IPS-15b (cell line): Measurements from ENCODE around the gene MKRN2.

Experiments used
- H3K27me3 ChIP-seq: one replicate; pipeline ENCODE4 v1.6.1; 2013; ENCODE audit warnings: low read length; ENCODE audit not compliant: control insufficient read depth, insufficient read depth
- H3K36me3 ChIP-seq: one replicate; pipeline ENCODE4 v1.6.1; 2013; ENCODE audit warnings: low read length; ENCODE audit not compliant: control insufficient read depth, insufficient read depth
- H3K4me1 ChIP-seq: one replicate; pipeline ENCODE4 v1.6.1; 2013; ENCODE audit warnings: mild to moderate bottlenecking, low read length; ENCODE audit not compliant: control insufficient read depth, insufficient read depth
- H3K4me3 ChIP-seq: one replicate; pipeline ENCODE4 v1.5.1; 2013; ENCODE audit warnings: low read depth, low read length
- H3K9ac ChIP-seq: one replicate; pipeline ENCODE4 v1.6.1; 2013; ENCODE audit warnings: low read depth, mild to moderate bottlenecking, low read length
- H3K9me3 ChIP-seq: one replicate; pipeline ENCODE4 v1.6.1; 2013; ENCODE audit warnings: mild to moderate bottlenecking, low read length; ENCODE audit not compliant: control insufficient read depth, insufficient read depth

MKRN2 gene

DNA sequence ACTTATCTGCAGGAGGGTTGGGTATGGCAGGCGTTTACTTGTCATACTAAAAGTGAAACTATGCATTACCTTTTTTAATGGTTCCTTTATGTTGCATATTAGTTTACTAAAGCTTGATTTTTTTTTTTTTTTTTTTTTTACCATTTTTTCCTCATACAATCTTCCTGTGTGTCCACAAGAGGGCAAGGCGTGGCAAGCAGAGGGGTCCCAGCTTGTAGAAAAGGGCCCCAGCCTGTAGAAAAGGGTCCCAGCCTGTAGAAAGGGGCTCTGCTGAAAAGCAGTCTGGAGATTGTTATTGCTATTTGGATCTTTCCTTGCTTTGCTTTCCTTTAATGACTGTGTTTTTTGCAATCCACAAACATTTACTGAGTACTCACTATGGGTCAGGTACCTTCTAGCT is 21.9 kb downstream of the MKRN2 start:
- no peaks in the 10 kb centered on the region for H3K27me3 ChIP-seq
- H3K4me3 ChIP-seq = no peak overlapping the region
- H3K36me3 ChIP-seq = peaks cover 37% of the 10 kb centered on the region
- no peaks in the 10 kb centered on the region for H3K9me3 ChIP-seq
- H3K9ac ChIP-seq = no peak overlapping the region
- no peaks in the 10 kb centered on the region for H3K4me1 ChIP-seq

DNA sequence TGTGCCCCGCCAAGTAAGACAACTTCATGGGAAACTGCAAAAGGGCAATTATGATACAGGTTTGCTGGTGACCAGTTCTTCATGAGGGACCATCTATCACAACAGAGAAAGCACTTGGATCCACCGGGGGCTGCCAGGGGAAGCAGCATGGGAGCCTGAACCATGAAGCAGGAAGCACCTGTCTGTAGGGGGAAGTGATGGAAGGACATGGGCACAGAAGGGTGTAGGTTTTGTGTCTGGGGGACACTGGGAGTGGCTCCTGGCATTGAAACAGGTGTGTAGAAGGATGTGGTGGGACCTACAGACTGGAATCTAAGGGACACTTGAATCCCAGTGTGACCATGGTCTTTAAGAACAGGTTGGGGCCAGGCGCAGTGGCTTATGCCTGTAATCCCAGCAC is 22.6 kb downstream of the MKRN2 start:
- Histone ChIP-seq H3K36me3 (peaks cover 38% of the 10 kb centered on the region), H3K9ac (no peak overlapping the region), H3K4me3 (no peak overlapping the region), H3K27me3 (no peaks in the 10 kb centered on the region), H3K9me3 (no peaks in the 10 kb centered on the region), H3K4me1 (no peaks in the 10 kb centered on the region)

DNA sequence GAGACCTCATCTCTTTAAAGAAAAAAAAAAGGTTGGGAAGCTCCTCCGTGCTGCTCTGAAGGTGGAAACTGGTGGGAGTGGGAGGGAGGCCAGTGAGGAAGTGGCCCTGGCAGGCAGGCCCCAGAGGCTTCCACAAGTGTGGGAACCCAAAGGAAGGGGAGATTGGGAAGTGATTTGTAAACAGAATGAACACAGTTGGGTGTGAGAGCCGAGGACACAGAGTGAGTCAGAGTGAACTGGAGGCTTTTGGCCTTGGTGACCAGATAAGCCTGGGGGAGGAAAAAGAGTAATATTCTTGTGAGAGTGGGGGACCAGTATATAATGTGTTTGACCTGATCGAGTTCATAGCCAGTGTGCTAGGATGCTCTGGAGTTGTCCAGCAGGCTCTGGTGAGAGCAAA is 23.0 kb downstream of the MKRN2 start:
- H3K4me3 ChIP-seq = no peak overlapping the region
- no peaks in the 10 kb centered on the region for H3K9me3 ChIP-seq
- peaks cover 38% of the 10 kb centered on the region for H3K36me3 ChIP-seq
- no peak overlapping the region for H3K9ac ChIP-seq
- no peaks in the 10 kb centered on the region for H3K4me1 ChIP-seq
- H3K27me3 ChIP-seq = no peaks in the 10 kb centered on the region

DNA sequence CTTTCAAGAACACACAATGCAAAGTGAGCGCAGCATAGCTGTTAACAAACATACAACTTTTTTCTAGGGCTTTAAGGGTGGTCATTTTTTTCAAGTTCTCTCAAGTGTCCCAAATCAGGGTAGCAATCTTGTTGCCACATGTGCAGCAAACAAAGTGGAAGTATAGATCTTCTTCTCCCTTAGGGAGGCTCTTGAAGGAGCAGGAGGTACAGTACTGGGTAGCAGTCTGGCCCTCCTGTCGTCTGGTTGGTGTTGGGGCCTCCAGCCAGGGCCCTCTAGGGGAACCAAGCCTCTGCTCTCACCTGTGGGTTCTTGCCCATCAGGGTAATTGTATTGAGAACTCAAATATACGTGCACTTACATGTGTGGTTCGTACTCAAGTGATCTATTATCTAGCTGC is 25.8 kb downstream of the MKRN2 start:
- Histone ChIP-seq H3K4me1 (no peaks in the 10 kb centered on the region), H3K9me3 (no peaks in the 10 kb centered on the region), H3K27me3 (no peaks in the 10 kb centered on the region), H3K9ac (no peak overlapping the region), H3K36me3 (peaks cover 35% of the 10 kb centered on the region), H3K4me3 (no peak overlapping the region)

DNA sequence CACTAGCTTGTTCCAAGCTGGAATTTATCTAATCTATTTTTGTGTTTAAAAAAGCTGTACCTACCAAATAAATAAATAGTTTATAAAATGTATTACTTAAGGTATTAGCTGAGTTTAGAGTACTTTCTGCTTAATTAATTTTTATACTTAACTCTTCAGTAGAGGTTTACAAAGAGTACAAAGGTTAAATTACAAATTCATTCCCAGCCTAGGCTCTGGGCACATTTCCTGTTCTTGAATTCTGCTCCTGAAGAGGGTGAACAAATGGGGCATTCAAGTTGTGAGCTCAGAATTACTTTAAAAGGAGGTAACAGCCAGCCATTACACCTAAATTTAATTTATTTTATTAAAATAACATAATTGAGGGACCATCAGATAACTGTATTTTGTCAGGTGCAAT is 26.4 kb downstream of the MKRN2 start:
- H3K4me3 ChIP-seq = no peak overlapping the region
- no peaks in the 10 kb centered on the region for H3K9me3 ChIP-seq
- no peaks in the 10 kb centered on the region for H3K27me3 ChIP-seq
- H3K9ac ChIP-seq = no peak overlapping the region
- H3K36me3 ChIP-seq = peaks cover 39% of the 10 kb centered on the region
- no peaks in the 10 kb centered on the region for H3K4me1 ChIP-seq

DNA sequence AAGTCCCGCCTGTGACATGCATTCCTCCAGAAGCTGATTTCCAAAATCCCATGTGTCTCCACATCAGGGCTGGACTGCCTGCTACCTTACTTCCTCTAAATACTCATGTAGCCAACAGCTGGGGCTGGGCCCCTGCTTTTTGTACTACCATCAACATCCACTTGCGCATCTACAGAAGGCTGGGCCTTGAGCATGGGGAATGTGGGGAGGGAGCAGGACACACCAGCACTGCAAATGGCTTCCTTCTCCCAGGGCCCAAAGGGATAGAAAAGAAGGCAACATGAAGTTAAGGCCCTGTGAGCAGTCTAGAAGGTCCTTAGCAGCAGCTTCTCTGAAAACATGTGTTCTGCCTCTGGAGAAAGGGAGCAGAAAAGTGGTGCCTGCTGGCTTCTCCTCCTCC is 27.2 kb downstream of the MKRN2 start:
- H3K27me3 ChIP-seq = no peaks in the 10 kb centered on the region
- H3K4me1 ChIP-seq = no peaks in the 10 kb centered on the region
- no peak overlapping the region for H3K4me3 ChIP-seq
- no peaks in the 10 kb centered on the region for H3K9me3 ChIP-seq
- no peak overlapping the region for H3K9ac ChIP-seq
- peaks cover 47% of the 10 kb centered on the region for H3K36me3 ChIP-seq

DNA sequence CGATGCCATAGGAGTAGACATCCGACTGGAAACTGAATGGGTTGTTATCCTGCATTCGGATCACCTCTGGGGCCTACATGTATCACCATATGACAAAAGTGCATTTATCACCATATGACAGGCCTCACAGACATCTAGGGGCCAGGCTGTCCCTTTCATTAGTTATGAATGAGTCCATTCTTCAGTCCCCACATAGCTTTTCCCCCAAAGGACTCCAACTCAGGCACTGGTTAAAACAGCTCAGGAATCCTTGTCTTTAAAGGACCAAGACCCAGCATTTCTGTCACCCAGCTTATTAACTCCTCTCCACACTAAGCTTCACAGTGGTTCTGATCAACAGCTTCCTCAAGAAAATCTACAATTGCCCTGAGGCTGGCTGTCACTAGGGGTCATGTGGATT is 28.3 kb downstream of the MKRN2 start:
- H3K4me1 ChIP-seq = no peaks in the 10 kb centered on the region
- no peak overlapping the region for H3K9ac ChIP-seq
- no peaks in the 10 kb centered on the region for H3K27me3 ChIP-seq
- peaks cover 53% of the 10 kb centered on the region for H3K36me3 ChIP-seq
- H3K4me3 ChIP-seq = no peak overlapping the region
- H3K9me3 ChIP-seq = no peaks in the 10 kb centered on the region

DNA sequence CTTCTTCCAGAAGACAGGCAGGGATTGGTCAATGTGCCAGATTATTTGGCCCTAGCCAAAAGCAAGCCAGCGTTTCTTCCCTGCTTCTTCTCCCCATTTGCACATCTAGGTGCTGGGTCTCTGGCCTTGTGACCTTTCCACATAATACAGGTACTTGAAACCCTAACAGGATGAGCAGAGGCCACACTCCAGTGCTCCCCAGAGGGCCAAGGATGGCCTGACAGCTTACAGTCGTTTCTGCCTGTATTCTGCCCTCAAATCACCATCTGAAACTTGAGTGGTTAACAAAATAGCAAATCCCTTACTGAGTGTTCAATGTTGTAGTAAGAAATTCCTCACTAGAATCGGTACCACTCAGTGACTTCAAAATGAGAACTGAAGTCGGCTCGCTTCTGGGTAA is 29.1 kb downstream of the MKRN2 start:
- Histone ChIP-seq H3K27me3 (no peaks in the 10 kb centered on the region), H3K9ac (no peak overlapping the region), H3K9me3 (no peaks in the 10 kb centered on the region), H3K36me3 (peaks cover 59% of the 10 kb centered on the region), H3K4me3 (no peak overlapping the region), H3K4me1 (no peaks in the 10 kb centered on the region)

DNA sequence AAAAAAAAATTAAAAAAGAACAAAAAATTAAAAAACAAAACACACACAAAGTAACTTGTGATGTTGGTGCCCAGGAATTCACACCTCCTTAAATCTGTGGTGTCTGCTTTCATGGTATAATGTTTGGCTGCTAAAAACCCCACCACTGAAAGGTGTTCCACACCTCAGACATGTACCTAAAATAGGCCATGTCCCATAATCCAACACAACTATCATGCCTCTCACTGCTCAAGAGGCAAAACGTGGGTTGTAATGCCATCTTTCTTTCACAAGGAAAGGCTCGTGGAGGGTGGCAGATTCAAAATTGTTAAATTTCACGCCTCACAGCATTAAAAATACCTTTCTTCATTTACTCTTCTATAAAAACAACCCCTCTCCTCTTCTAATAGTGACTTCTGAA is 29.5 kb downstream of the MKRN2 start:
- no peaks in the 10 kb centered on the region for H3K9me3 ChIP-seq
- peaks cover 62% of the 10 kb centered on the region for H3K36me3 ChIP-seq
- no peaks in the 10 kb centered on the region for H3K27me3 ChIP-seq
- H3K4me1 ChIP-seq = no peaks in the 10 kb centered on the region
- H3K4me3 ChIP-seq = no peak overlapping the region
- H3K9ac ChIP-seq = no peak overlapping the region

DNA sequence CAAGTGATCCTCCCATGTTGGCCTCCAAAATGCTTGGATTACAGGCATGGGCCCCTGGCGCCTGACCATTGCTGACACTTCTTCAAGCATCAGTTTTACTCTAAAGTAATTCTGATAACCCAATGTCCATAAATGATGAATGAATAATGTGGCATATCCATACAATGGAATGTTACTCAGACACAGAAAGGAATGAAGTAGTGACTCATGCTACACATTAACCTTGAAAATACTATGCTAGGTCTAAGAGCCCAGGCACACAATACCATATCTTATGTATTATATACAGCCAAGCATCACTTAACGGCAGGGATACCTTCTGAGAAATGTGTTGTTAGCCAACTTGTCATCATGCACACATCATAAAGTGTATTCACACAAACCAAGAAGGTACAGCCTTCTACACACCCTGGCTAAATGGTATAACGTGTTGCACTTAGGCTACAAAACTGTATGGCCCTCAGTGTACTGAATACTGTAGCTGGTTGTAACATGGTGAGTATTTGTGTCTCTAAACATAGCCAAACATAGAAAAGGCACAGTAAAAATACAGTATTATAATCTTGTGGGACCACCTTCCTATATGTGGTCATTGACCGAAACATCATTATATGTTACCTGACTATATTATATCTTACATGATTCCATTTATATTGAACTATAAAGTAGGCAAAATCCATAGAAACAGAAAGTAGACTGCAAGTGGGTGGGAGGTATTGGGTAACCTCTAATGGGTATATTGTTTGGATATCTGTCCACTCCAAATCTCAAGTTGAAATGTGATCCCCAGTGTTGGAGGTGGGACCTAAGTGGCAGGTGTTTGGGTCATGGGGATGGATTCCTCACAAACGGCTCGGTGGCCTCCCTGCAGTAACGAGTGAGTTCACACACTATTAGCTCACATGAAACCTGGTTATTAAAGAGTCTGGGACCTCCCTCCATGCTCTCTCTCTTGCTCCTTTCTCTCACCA is 31.4 kb downstream of the MKRN2 start:
- peaks cover 54% of the 10 kb centered on the region for H3K36me3 ChIP-seq
- H3K9ac ChIP-seq = no peak overlapping the region
- no peaks in the 10 kb centered on the region for H3K9me3 ChIP-seq
- H3K4me3 ChIP-seq = no peak overlapping the region
- no peaks in the 10 kb centered on the region for H3K27me3 ChIP-seq
- no peaks in the 10 kb centered on the region for H3K4me1 ChIP-seq

DNA sequence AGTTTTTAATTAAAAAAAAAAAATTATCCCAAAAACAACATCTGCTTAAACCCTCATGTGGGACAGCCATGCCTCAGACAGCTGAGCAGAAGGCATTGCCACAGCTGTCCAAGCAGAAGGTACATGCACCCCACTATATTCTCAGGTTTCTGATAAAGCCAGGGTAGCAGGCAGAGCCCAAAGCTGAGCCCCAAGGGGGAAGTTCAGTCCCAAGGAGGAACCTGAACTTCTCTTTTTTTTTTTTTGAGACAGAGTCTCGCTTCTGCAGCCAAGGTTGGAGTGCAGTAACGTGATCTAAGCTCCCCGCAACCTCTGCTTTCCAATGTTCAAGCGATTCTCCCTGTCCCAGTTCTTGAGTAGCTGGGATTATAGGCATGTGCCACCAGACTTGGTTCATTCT is 33.2 kb downstream of the MKRN2 start:
- no peaks in the 10 kb centered on the region for H3K4me1 ChIP-seq
- H3K36me3 ChIP-seq = peaks cover 46% of the 10 kb centered on the region
- no peak overlapping the region for H3K4me3 ChIP-seq
- H3K9ac ChIP-seq = no peak overlapping the region
- H3K27me3 ChIP-seq = no peaks in the 10 kb centered on the region
- no peaks in the 10 kb centered on the region for H3K9me3 ChIP-seq

DNA sequence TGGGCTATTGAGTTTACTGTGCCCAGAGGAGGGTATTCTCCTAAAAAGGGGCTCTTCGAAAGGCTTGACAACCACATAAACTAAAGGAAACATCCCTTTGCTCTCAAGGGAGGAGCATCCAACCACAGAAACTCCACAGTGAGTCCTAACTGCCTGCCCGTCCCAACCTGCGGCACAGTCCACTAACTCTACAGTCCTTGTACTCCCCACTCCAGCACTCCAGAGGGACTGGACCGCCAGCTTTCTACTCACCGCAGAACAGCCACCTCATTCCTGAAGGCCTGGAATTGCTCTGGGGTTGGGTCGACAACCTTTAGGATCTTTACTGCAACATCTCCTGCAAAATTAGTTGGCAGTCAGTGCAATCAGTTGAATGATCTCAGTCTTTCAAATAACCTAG is 34.6 kb downstream of the MKRN2 start:
- peaks cover 45% of the 10 kb centered on the region for H3K36me3 ChIP-seq
- H3K4me1 ChIP-seq = no peaks in the 10 kb centered on the region
- no peak overlapping the region for H3K9ac ChIP-seq
- H3K27me3 ChIP-seq = no peaks in the 10 kb centered on the region
- H3K9me3 ChIP-seq = no peaks in the 10 kb centered on the region
- no peak overlapping the region for H3K4me3 ChIP-seq
